GM12864 (cell line): ENCODE results near the gene CLSTN3.
"Not testable (repeated sequence)": the region's sequence is repeated elsewhere in the genome, so short reads cannot be mapped to it uniquely, and the experiment has no call there.

Experiments
- DNase-seq: peaks from one replicate; pipeline ENCODE4 v3.0.0-alpha.2; 2011; ENCODE audit warnings: low read depth
- H3K4me3 ChIP-seq: 2 replicates; pipeline ENCODE4 v1.5.1; 2011; ENCODE audit warnings: mild to moderate bottlenecking, low read depth, low read length, control low read depth
- CTCF ChIP-seq: IDR thresholded peaks from 2 replicates; pipeline ENCODE4 v1.5.1; 2011; ENCODE audit warnings: low read depth, mild to moderate bottlenecking, moderate library complexity, low read length, control low read depth, inconsistent platforms; ENCODE audit errors: missing control alignments

Gene CLSTN3

GRCh38 chr12:7103837-7104584 is 26.2 kb upstream of the CLSTN3 start:
- no peak for TF ChIP-seq CTCF
- H3K4me3 ChIP-seq: no peak overlapping the region
- no peak for DNase-seq

- TF ChIP-seq CTCF: no peak
- H3K4me3 ChIP-seq: no peak overlapping the region
- DNase-seq: no peak
Measured at GRCh38 chr12:7106082-7106481, 24.1 kb upstream of the CLSTN3 start.

- H3K4me3 ChIP-seq, DNase-seq: not testable (repeated sequence)
Measured at GRCh38 chr12:7107181-7107580, 23.0 kb upstream of the CLSTN3 start.

GRCh38 chr12:7107636-7108002 is 22.6 kb upstream of the CLSTN3 start:
- TF ChIP-seq CTCF: no peak
- DNase-seq: no peak
- peak overlapping the region; percentile 80 for H3K4me3 ChIP-seq

- DNase-seq: peak; percentile 69
- peak overlapping the region; percentile 80 for H3K4me3 ChIP-seq
- no peak for TF ChIP-seq CTCF
Measured at GRCh38 chr12:7108003-7108795, 22.0 kb upstream of the CLSTN3 start.

- DNase-seq: no peak
- H3K4me3 ChIP-seq: peak within 1 kb of the TSS; percentile 80
- peak; percentile 97 for TF ChIP-seq CTCF
Measured at GRCh38 chr12:7108796-7109571, 21.2 kb upstream of the CLSTN3 start, which contains the start of gene C1RL. TSS of gene C1RL (minus strand) at chr12:7109214. CDS start at chr12:7109180, 34 bp downstream.

GRCh38 chr12:7109572-7109920 is 20.6 kb upstream of the CLSTN3 start:
- no peak for TF ChIP-seq CTCF
- no peak for DNase-seq
- H3K4me3 ChIP-seq: peak overlapping the region; percentile 80
